DND-41 (cell line): ENCODE measurements around the gene FGB.

Experiments
- CTCF ChIP-seq: IDR thresholded peaks from 2 replicates; pipeline ENCODE4 v1.5.1; 2012; ENCODE audit warnings: borderline replicate concordance, low read length, moderate library complexity, mild to moderate bottlenecking; ENCODE audit not compliant: poor library complexity, severe bottlenecking; ENCODE audit errors: extremely low read depth
- EZH2 ChIP-seq: IDR thresholded peaks from 3 replicates; pipeline ENCODE4 v1.6.1; 2012; ENCODE audit warnings: borderline replicate concordance, low read depth, mild to moderate bottlenecking, moderate library complexity, low read length, inconsistent platforms; ENCODE audit not compliant: severe bottlenecking

- TF ChIP-seq CTCF (no peak), EZH2 (no peak)
Measured at GRCh38 chr4:154590329-154591006, 27.7 kb downstream of the FGB start, which contains the start of gene FGA.
